Spinal cord (tissue), 10 donors: ENCODE data around the gene PDCD1. TPM values are rescaled to one million over a fixed set of nuclear protein-coding genes. Genes with fewer than 3 reads are reported as not detected.
"Not testable (repeated sequence)": the region's sequence is repeated elsewhere in the genome, so short reads cannot be mapped to it uniquely, and the experiment has no call there.

Source experiments
- DNase-seq, 6 donors: peaks; one replicate each; pipeline versions ENCODE4 v3.0.0 to v3.0.0-alpha.2; 2013 to 2015; ENCODE audit warnings: low spot score in 6 of 6, low read depth in 4 of 6
- H3K27ac ChIP-seq: one replicate; pipeline ENCODE4 v1.5.1; 2013; ENCODE audit warnings: low read depth, low read length, control low read depth
- H3K27me3 ChIP-seq: one replicate; pipeline ENCODE4 v1.6.1; 2013; ENCODE audit warnings: low read length; ENCODE audit not compliant: control insufficient read depth, insufficient read depth
- H3K36me3 ChIP-seq: one replicate; pipeline ENCODE4 v1.6.1; 2013; ENCODE audit warnings: low read length; ENCODE audit not compliant: control insufficient read depth, insufficient read depth
- H3K4me1 ChIP-seq: one replicate; pipeline ENCODE4 v1.6.1; 2013; ENCODE audit warnings: low read length; ENCODE audit not compliant: control insufficient read depth, insufficient read depth
- H3K4me3 ChIP-seq: one replicate; pipeline ENCODE4 v1.5.1; 2013; ENCODE audit warnings: low read depth, low read length, control low read depth
- H3K9me3 ChIP-seq: one replicate; pipeline ENCODE4 v1.6.1; 2013; ENCODE audit warnings: low read length; ENCODE audit not compliant: control insufficient read depth, insufficient read depth
- WGBS: methylation state at CpG from one replicate; pipeline ENCODE4 v1.1.5; 2013; ENCODE audit warnings: missing lambda C conversion rate; ENCODE audit not compliant: insufficient coverage; 5-methylcytosine and 5-hydroxymethylcytosine counted together
- long read RNA-seq, 4 donors: transcript quantifications; one replicate each; lab custom pipeline, GENCODE V29; 2026
- polyA plus RNA-seq, 2 donors: library from polyadenylated mRNA; unstranded; fragments of 120-200 nt; gene quantifications; one replicate each; pipeline ENCODE4 v1.2.1, GENCODE V29; 2013; ENCODE audit not compliant: insufficient read length in 2 of 2
- total RNA-seq, 2 donors: library from RNA; depleted of rRNA in 1 of 2; stranded (reverse); fragments of 120-200 nt in 1 of 2; fragments of >200 nt in 1 of 2; gene quantifications; one replicate each; pipeline versions ENCODE4 v1.2.3 to v1.2.4, GENCODE V29; 2013 to 2014
- donor health status: healthy.

The PDCD1 gene
- total RNA-seq = under 1 TPM; 0.06 to 0.20 TPM
- polyA plus RNA-seq = not detected
- long read RNA-seq, donor 1 = 0 reads
- long read RNA-seq, donor 2 = 0 reads
- long read RNA-seq, donor 3 = 0 reads
- long read RNA-seq, donor 4, partial matches to known transcripts = 0 of 1 reads
- long read RNA-seq, donor 4, other reads (novel, unspliced or antisense) = 0 of 1 reads

GRCh38 chr2:241858206-241859016 lies at the start of gene PDCD1:
Gene PDCD1, minus strand, starts transcription at chr2:241858894. Its CDS starts 56 bp downstream, at chr2:241858838.
- DNase-seq = no peak
- no peak within 1 kb of the TSS for H3K4me3 ChIP-seq
- no peaks in the 10 kb centered on the region for H3K9me3 ChIP-seq
- peaks cover 6% of the 10 kb centered on the region for H3K36me3 ChIP-seq
- peak within 1 kb of the TSS; percentile 61 for H3K27ac ChIP-seq
- peaks cover 58% of the 10 kb centered on the region for H3K4me1 ChIP-seq
- peaks cover 2% of the 10 kb centered on the region for H3K27me3 ChIP-seq
- 78% methylated on average over 18 of the region's 28 CpGs for WGBS

GRCh38 chr2:241907831-241908230 lies 49.1 kb upstream of the PDCD1 start:
- not testable (repeated sequence) for H3K27me3 ChIP-seq, H3K4me3 ChIP-seq, H3K27ac ChIP-seq, H3K9me3 ChIP-seq, DNase-seq
- H3K4me1 ChIP-seq = peaks cover 13% of the 10 kb centered on the region
- whole genome bisulfite sequencing = 91% methylated on average over 4 of the region's 7 CpGs
- H3K36me3 ChIP-seq = peaks cover 23% of the 10 kb centered on the region

- Histone ChIP-seq H3K9me3 (no peaks in the 10 kb centered on the region), H3K4me3 (no peak overlapping the region), H3K27ac (peak overlapping the region; percentile 22), H3K4me1 (peaks cover 19% of the 10 kb centered on the region), H3K36me3 (peaks cover 29% of the 10 kb centered on the region), H3K27me3 (no peaks in the 10 kb centered on the region)
- 89% methylated on average over 11 of the region's 18 CpGs for WGBS
- DNase-seq = no peak
These were observed 48.3 kb upstream of the PDCD1 start for GRCh38 chr2:241906826-241907570.

- not testable (repeated sequence) for DNase-seq
These were observed 47.7 kb upstream of the PDCD1 start for GRCh38 chr2:241906378-241906770.

GRCh38 chr2:241905716-241906377 lies 47.2 kb upstream of the PDCD1 start:
- Histone ChIP-seq H3K9me3 (no peaks in the 10 kb centered on the region), H3K27ac (peak overlapping the region; percentile 47), H3K27me3 (no peaks in the 10 kb centered on the region), H3K36me3 (peaks cover 33% of the 10 kb centered on the region), H3K4me3 (no peak overlapping the region), H3K4me1 (peaks cover 31% of the 10 kb centered on the region)
- 73% methylated on average over 13 of the region's 14 CpGs for WGBS
- no peak for DNase-seq

More at GRCh38 chr2:241906378-241906770, 47.7 kb upstream of the PDCD1 start:
- Histone ChIP-seq H3K4me1 (peaks cover 26% of the 10 kb centered on the region), H3K27ac (peak overlapping the region; percentile 22), H3K36me3 (peaks cover 34% of the 10 kb centered on the region)
- 77% methylated on average over 4 of the region's 5 CpGs for WGBS
- not testable (repeated sequence) for H3K9me3 ChIP-seq, H3K27me3 ChIP-seq, H3K4me3 ChIP-seq

GRCh38 chr2:241904791-241905710 lies 46.4 kb upstream of the PDCD1 start:
- DNase-seq = no peak
- 89% methylated on average over 21 of the region's 29 CpGs for WGBS

GRCh38 chr2:241904011-241904718 lies 45.5 kb upstream of the PDCD1 start:
- peaks cover 44% of the 10 kb centered on the region for H3K4me1 ChIP-seq
- H3K36me3 ChIP-seq = peaks cover 35% of the 10 kb centered on the region
- H3K9me3 ChIP-seq = no peaks in the 10 kb centered on the region
- WGBS = 97% methylated on average over 7 of the region's 19 CpGs
- no peak overlapping the region for H3K4me3 ChIP-seq
- no peak for DNase-seq
- no peaks in the 10 kb centered on the region for H3K27me3 ChIP-seq
- no peak overlapping the region for H3K27ac ChIP-seq

More at GRCh38 chr2:241904791-241905710, 46.4 kb upstream of the PDCD1 start:
- Histone ChIP-seq H3K27me3 (no peaks in the 10 kb centered on the region), H3K9me3 (no peaks in the 10 kb centered on the region), H3K4me3 (no peak overlapping the region), H3K27ac (no peak overlapping the region), H3K36me3 (peaks cover 33% of the 10 kb centered on the region), H3K4me1 (peaks cover 39% of the 10 kb centered on the region)

- no peak for DNase-seq
- no peaks in the 10 kb centered on the region for H3K27me3 ChIP-seq
- H3K36me3 ChIP-seq = peaks cover 43% of the 10 kb centered on the region
- no peaks in the 10 kb centered on the region for H3K9me3 ChIP-seq
- H3K27ac ChIP-seq = no peak overlapping the region
- 81% methylated on average over 36 of the region's 40 CpGs for WGBS
- H3K4me1 ChIP-seq = peaks cover 51% of the 10 kb centered on the region
- no peak overlapping the region for H3K4me3 ChIP-seq
These were observed 44.7 kb upstream of the PDCD1 start for GRCh38 chr2:241903121-241904010.
